ENCODE results near the gene GOLGA7B.

Gene GOLGA7B

GRCh38 chr10:97895084-97895483 is 45.4 kb downstream of the GOLGA7B start:
- DNase-seq (ENCODE audit: low spot score), result no peak

DNA sequence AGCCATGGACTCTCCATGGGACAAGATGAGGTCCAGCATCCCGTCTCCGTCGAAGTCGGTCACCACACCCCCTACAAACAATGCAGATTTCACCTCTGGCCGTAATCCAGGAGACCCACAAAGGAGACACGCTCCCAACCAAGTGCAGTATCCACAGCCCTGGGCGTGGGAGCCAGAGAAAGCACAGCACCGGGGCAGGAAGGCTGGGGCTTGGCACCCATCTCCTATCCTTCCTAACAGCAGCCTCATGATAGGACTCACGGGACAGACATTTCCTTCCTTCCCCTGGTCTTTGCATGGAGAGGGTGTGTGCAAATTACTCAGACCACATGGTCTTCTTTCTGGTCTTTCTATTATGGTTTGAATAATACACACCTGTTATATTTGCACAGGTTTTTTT is 46.3 kb downstream of the GOLGA7B start:
- no peak for DNase-seq (ENCODE audit: low spot score)

DNA sequence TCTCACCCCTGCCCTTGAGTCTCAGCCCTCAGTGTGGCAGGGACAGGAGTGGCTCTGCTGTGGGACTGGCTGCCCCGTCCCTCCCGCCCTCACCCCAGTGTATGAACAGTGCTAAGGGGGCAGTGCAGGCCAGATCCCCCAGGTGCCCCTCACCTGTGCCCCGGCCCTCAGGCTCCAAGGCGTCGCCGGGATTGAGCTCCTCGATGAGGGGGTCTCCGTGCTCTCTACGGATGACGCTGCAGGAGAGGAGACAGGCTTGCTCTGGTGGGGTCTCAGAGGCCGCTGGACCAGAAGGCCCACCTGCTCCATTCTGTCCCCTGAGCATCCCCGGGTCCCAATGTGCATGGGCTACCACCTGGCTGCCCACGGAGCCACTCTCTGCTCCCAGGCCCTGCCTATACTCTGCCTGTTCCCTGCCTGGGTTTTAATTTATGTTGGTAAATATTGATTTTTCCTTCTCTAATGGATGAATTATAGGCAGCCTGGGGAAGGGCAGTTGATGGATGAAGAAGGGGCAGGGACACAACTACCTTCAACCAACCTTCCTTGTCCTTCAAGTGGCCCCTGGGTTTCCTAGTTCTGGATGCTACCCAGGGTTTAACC is 47.2 kb downstream of the GOLGA7B start:
- DNase-seq (ENCODE audit: low spot score), result no peak

DNA sequence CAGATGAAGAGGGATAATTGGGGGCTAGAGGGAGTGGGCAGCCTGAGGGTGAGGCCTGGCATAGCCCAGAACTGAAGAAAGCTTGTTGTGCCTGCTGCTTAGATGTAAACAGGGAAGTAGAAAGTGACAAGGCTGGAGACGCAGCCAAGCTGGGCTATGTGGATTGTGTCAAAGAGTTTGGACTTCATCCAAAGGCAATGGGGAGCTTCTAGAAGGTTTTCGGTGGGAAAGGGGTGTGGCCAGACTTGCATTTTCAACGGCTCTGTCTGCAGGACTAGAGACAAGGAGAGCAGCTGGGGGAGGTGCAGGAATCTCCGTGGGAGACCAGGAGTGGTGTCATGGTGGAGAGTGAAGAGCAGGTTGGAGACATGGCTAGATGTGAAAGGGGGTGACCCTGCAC is 48.8 kb downstream of the GOLGA7B start:
- DNase-seq (ENCODE audit: low spot score), result no peak

DNA sequence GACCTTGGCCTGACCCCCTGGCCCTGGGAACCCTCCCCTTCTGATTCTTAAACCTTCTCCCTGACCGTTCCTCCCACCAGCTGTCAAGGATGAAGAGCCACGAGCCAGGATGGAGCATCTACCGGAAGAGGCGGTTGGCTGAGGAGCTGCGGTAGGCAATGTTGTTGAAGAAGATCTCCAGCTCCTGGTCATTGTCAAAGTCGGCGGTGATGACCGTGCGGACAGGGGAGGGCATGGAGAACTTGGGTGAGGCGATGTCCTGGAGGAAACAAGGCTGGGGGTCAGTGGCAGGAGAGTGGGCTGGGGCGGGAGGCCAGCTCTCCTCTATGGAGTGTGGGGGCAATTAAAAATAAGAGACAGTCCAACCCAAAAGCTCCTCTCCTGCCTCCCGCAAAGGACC is 51.7 kb downstream of the GOLGA7B start:
- no peak for DNase-seq (ENCODE audit: low spot score)

GRCh38 chr10:97903128-97904017 is 53.7 kb downstream of the GOLGA7B start:
- DNase-seq (ENCODE audit: low spot score), result no peak

GRCh38 chr10:97904018-97904381 is 54.4 kb downstream of the GOLGA7B start:
- no peak for DNase-seq (ENCODE audit: low spot score)

DNA sequence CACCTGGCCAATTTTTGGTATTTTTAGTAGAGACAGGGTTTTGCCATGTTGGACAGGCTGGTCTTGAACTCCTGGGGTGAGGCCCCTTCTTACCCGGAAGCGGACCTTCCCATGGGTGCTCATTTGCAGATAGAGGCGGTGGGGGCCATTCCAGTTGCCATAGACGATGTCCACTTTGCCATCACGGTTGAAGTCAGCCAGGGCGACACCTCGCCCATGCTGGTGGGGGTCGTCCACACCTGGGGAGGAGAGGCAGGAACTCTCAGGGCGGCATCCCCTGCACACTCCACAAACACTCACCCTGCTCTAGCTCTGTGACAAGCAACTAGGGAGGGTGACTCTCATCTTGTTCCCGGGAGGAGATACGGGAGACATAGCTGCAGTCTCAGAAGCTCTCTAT is 54.9 kb downstream of the GOLGA7B start:
- no peak for DNase-seq (ENCODE audit: low spot score)

- no peak for DNase-seq (ENCODE audit: low spot score)
Measured at GRCh38 chr10:97905276-97905675, 55.6 kb downstream of the GOLGA7B start.

- no peak for DNase-seq (ENCODE audit: low spot score)
Measured at GRCh38 chr10:97907211-97907610, 57.6 kb downstream of the GOLGA7B start.

GRCh38 chr10:97907830-97908229 is 58.2 kb downstream of the GOLGA7B start:
- no peak for DNase-seq (ENCODE audit: low spot score)

DNA sequence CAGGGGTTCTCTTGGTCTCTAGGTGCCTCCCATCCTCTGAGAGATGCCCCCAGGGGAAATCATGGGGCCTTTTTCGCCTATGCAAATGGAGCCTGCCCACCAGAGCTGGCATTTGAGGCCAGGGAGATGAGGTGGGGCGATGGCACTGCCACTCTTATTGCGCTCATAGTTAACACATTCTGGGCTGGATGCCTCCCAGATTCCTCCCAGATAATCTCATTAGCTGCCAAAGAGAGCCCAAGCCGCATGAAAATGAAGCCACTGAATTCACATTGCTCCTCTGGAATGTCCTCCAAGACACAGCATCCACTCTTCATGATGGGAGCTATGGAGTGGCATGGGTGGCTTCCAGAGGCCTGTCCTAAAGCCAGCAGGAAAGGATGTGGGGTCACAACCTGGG is 61.0 kb downstream of the GOLGA7B start:
- no peak for DNase-seq (ENCODE audit: low spot score)

- DNase-seq (ENCODE audit: low spot score), result no peak
Measured at GRCh38 chr10:97911217-97911616, 61.6 kb downstream of the GOLGA7B start.

DNA sequence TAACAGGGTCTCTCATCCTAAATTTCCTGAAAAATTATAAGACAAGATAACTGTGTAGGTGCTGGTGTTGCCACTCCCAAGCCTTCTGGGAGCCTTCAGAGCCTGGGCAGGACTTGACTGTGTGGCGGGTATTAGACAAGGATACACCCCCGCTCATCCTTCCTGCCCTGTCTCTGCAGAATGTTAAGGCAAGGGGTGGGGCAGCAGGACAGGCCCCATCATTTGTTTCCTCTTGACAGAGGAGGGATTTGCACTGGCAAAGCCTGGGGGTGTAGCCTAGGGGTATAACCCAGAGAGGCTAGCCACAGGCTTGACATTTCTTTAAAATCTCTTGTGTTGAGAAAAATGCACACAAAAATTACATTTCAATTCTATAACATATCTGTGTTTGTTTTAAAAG is 63.5 kb downstream of the GOLGA7B start:
- DNase-seq (ENCODE audit: low spot score), result no peak

- no peak for DNase-seq (ENCODE audit: low spot score)
Measured at GRCh38 chr10:97913614-97914013, 64.0 kb downstream of the GOLGA7B start.

DNA sequence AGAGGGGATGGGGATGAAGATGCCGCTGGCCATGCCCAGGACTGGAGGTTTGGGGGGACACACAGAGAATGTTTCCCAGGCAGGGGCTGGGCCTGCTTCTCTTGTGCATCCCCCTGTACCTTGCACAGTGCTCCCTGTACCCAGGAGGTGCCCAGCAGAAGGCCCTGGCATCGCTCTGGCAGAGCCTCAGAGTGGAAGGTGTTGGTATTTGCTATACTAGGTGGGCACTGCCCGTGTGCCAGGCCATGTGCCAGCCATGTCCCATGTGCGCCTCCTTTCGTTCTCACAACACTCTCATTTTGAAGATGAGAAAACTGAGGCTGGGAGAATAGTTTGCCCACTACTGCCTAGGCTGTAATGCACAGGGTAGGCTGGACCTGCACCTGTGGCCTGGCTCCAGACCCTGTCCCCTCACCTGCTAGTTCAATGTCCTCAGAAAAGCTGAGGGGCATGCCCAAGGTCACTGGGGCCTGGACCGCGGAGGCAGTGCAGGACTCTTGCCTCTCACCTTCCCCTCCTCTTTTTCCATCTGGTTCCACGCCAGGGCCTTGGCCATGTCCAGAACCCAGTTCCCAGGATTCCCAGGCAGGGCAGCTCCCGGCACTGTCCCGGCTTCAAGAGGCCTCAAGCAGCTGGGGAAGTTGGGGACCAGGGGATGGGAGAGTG is 64.7 kb downstream of the GOLGA7B start:
- DNase-seq (ENCODE audit: low spot score), result no peak

DNA sequence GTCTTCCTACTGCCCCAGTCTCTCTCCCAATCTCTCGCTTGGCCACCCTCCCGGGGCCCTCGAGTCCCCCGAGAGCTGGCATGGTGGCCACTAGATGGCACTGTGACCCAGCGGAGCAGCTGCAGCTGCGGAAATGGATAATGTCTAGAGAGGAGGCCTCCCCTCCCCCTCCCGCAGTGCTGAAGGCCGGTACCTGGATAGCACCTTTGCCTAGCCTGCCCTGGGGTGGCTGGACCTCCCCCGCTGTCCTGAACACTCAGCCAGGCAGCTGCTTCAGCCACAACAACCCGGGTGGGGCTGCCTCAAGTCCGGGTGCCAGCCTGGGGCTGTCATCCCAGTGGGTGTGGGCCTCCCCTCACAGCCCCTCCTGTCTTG is 65.2 kb downstream of the GOLGA7B start:
- peak; percentile 60 for DNase-seq (ENCODE audit: low spot score)

GRCh38 chr10:97915346-97916131 is 65.9 kb downstream of the GOLGA7B start:
- DNase-seq (ENCODE audit: low spot score), result no peak

GRCh38 chr10:97916586-97916985 is 66.9 kb downstream of the GOLGA7B start:
- DNase-seq (ENCODE audit: low spot score), result no peak

DNA sequence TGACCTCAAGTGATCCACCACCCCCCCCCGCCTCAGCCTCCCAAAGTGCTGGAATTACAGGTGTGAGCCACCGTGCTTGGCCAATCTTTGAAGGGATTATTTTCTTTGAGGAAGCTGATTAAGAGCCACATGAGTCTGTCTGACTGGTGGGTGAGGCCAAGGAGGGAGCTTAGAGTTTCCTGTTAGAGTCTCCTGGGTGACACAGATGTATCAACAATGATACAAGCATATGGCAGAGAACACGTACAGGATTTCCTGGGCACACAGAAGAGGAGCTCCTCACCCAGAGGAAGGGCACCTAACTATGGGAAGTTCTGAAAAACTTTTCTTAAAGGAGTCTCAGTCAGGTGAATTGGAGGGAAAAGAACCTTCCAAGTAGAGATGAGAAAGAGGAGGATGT is 69.4 kb downstream of the GOLGA7B start:
- DNase-seq (ENCODE audit: low spot score), result no peak

DNA sequence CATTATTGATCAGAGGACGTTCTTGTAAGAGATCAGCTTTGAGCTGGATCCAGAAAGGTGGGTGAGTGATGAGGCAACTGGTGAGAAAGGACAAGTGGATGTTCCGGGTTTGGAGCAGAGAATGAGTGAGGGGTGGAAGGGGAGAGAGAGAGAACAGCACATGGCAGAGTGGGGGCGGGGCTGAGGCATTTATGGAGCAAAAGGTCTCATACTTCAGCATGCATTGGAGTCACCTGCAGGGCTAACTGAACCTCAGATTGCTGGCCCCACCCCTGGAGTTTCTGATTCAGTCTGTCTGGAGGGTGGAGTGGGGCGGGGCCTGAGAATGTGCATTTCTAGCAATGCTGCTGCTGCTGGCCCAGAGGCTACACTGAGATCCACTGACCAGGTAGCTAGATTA is 71.2 kb downstream of the GOLGA7B start:
- DNase-seq (ENCODE audit: low spot score), result no peak
